Mucosa of descending colon (tissue), 3 donors: Measurements from ENCODE around the gene TNIP2. TPM values are rescaled to one million over a fixed set of nuclear protein-coding genes. Genes with fewer than 3 reads are reported as not detected.

Source experiments
- ATAC-seq: fragments of 200-7000 bp; cut with Tn5 transposase; one replicate; pipeline ENCODE4 v1.9.1; 2020; ENCODE audit warnings: mild to moderate bottlenecking, moderate library complexity
- DNase-seq, 3 donors: peaks; one replicate each; pipeline ENCODE4 v3.0.0-alpha.2; 2020
- H3K36me3 ChIP-seq: fragments of 200-600 bp; one replicate; pipeline ENCODE4 v1.8.0; 2021; ENCODE audit warnings: low read depth, mild to moderate bottlenecking
- H3K4me1 ChIP-seq: fragments of 200-600 bp; one replicate; pipeline ENCODE4 v1.8.0; 2021; ENCODE audit warnings: low read depth, mild to moderate bottlenecking
- H3K4me3 ChIP-seq: fragments of 200-600 bp; one replicate; pipeline ENCODE4 v1.8.0; 2021; ENCODE audit warnings: mild to moderate bottlenecking
- H3K9me3 ChIP-seq: fragments of 200-600 bp; one replicate; pipeline ENCODE4 v1.8.0; 2021; ENCODE audit warnings: mild to moderate bottlenecking
- intact Hi-C, 2 donors: fragments of 100-400 bp; cut with DNase I in 1 of 2; cut with micrococcal nuclease in 1 of 2; formaldehyde crosslinking; loops; one replicate each; pipeline versions ENCODE4 v1.11.0 to v1.11.1; 2022; cut with DNase I, micrococcal nuclease
- total RNA-seq, 3 donors: library from RNA; stranded (reverse); fragmentation: NEBNext Ultra II Directional in 2 of 3; extraction: Animal tissue kit (Norgen Biotek cat#: 25700) in 2 of 3; gene quantifications; one replicate each; pipeline versions ENCODE4 v1.2.1 to v1.2.4, GENCODE V29; 2021 to 2023
- TF ChIP-seq, protein P1 (sequence below): fragments of 200-600 bp; IDR thresholded peaks from one replicate; pipeline ENCODE4 v1.8.0; 2022; ENCODE audit warnings: antibody characterized with exemption, mild to moderate bottlenecking
- donor health status: DM: no; HTN: no; CAD: no; lungs with moderate emphysema.
- donor health status: DM: no; HTN: no; CAD: no.
- donor health status: DM: no; HTN: yes; CAD: no.

Gene TNIP2
- total RNA-seq, 3 donors from 2014 or later: 50.3 to 51.5 (median 51.2) TPM

DNA sequence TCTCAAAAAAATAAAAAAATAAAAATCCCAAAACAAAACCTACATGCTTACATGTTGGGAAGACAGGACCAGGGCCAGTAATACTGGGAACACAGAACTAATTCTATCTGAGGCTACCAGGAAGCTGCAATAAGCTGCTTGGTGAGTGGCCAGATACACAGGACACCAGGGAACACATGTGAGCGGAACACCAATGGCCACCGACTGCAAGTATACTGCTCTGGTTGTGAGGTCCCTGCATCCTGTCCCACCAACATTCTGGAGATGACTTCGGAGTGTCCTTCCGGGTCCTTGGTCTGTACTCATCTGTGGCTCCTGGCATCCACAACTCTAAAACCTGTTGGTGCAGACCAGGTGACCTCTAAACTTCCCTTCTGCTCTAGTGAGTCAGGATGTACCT lies 2.7 kb downstream of the TNIP2 start:
- ATAC-seq (no peak), DNase-seq (no peak)
- intact Hi-C loops: no loop called here
- Histone ChIP-seq H3K9me3 (no peaks in the 10 kb centered on the region), H3K4me1 (peaks cover 22% of the 10 kb centered on the region), H3K36me3 (no peaks in the 10 kb centered on the region), H3K4me3 (no peak overlapping the region)
- TF ChIP-seq, protein P1, sequence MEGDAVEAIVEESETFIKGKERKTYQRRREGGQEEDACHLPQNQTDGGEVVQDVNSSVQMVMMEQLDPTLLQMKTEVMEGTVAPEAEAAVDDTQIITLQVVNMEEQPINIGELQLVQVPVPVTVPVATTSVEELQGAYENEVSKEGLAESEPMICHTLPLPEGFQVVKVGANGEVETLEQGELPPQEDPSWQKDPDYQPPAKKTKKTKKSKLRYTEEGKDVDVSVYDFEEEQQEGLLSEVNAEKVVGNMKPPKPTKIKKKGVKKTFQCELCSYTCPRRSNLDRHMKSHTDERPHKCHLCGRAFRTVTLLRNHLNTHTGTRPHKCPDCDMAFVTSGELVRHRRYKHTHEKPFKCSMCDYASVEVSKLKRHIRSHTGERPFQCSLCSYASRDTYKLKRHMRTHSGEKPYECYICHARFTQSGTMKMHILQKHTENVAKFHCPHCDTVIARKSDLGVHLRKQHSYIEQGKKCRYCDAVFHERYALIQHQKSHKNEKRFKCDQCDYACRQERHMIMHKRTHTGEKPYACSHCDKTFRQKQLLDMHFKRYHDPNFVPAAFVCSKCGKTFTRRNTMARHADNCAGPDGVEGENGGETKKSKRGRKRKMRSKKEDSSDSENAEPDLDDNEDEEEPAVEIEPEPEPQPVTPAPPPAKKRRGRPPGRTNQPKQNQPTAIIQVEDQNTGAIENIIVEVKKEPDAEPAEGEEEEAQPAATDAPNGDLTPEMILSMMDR: no peak

- ATAC-seq (peak; percentile 78), DNase-seq (peak in 2 of 3 donors; percentile 60 to 78)
- no peak overlapping the region for H3K4me3 ChIP-seq
- TF ChIP-seq, protein P1: no peak
- H3K36me3 ChIP-seq: no peaks in the 10 kb centered on the region
- no peaks in the 10 kb centered on the region for H3K9me3 ChIP-seq
- intact Hi-C loops: no loop called here
- H3K4me1 ChIP-seq: peaks cover 26% of the 10 kb centered on the region
These were observed 5.2 kb downstream of the TNIP2 start for GRCh38 chr4:2750719-2751605.

DNA sequence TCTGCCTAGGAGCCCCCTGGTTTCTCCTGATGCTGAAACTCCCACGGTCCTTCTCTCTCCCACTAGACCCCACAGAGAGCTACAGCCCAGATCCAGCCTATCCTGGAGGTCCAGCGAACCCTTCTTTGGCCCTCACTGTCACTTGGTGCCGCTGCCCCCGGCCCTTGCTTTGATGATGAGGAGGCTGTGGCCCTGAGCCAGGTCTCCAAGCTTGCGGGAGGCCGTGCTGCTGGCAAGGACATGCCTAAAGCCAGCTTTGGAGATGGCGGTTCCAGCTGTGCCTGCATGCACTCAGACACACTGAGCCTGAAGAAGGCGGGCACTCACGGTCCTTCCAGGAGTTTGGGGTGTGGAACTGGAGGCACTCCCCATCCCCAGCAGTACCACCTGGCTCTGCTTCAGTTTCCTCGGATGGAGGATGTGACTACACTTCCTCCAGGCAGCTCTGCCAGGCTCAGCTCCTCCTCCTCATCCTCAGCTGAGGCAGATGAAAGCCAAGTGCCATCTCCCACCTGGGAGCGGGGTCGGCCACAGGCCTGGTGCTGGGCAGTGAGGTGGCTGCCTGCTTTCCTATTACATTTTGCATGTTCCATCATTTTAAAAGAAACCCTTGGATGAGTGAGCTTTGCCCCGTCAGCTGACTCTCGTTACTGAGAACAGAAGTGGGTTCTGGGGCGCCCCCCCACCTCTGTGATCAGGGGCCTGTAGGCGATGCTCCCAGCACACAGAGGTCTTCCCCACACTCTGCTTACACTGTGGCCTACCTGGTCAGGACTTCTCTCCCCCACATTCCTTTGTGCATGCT lies 9.0 kb downstream of the TNIP2 start:
- DNase-seq (no peak), ATAC-seq (no peak)
- no peaks in the 10 kb centered on the region for H3K36me3 ChIP-seq
- no peak overlapping the region for H3K4me3 ChIP-seq
- intact Hi-C loops: no loop called here
- no peaks in the 10 kb centered on the region for H3K9me3 ChIP-seq
- H3K4me1 ChIP-seq: peaks cover 33% of the 10 kb centered on the region
- TF ChIP-seq, protein P1: no peak

DNA sequence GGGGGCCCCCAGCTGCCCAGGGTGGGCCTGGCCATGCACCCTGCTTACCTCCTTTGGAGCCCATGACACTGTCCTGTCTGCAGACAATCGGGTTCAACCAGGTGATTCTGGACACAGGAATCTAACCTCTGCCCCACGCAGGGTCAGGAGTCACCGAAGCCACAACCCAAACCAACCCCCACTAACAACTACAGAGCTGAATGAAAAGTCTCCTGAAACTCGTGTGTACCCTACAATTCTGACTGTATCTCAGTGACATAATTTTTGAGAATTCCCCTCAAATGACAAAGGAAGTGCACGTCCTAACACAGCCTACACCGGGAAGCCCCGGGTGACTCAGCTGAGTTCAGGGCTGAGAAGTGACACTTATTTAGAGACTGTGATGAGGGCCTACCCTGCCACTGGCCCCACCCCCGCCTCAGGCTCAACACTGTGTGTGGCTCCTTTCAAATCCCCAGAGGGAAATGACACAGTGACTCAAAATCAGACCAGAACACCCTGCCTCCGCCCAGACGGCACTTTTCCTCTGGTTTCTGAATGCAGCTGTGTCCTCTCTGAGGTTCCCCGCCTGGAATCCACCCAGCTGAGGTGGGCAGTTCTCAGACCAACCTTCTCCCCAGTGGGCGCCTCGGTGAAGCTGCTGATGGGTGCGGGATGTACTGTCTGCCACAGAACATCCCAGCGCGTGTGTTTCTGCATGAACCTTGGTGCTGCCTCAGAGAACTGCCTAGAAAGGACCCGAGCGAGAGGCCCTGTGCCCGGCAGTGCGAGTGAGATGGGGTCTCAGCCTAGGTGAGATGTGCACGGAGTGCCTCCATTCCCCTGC lies 9.9 kb downstream of the TNIP2 start:
- intact Hi-C loops: no loop called here
- Histone ChIP-seq H3K9me3 (no peaks in the 10 kb centered on the region), H3K4me3 (no peak overlapping the region), H3K36me3 (no peaks in the 10 kb centered on the region), H3K4me1 (peaks cover 26% of the 10 kb centered on the region)
- TF ChIP-seq, protein P1: no peak
- ATAC-seq: peak; percentile 65
- DNase-seq: peak in 2 of 3 donors; percentile 36 to 78

GRCh38 chr4:2745516-2745915 lies 10.6 kb downstream of the TNIP2 start:
- intact Hi-C loops: no loop called here
- TF ChIP-seq, protein P1: no peak
- ATAC-seq (no peak), DNase-seq (no peak)
- H3K4me3 ChIP-seq: no peak overlapping the region
- peaks cover 19% of the 10 kb centered on the region for H3K4me1 ChIP-seq
- H3K9me3 ChIP-seq: no peaks in the 10 kb centered on the region
- no peaks in the 10 kb centered on the region for H3K36me3 ChIP-seq
